HEK293 (cell line): ENCODE measurements around the gene TCF7L2.

Experiments
- CTCF ChIA-PET: fragments of 350-600 bp; formaldehyde crosslinking; extraction: SDS; loops from one replicate; lab custom pipeline; 2021; ENCODE audit warnings: antibody characterized with exemption; lab: Yijun Ruan, JAX
- POLR2A ChIA-PET: fragments of 300-600 bp; formaldehyde crosslinking; extraction: SDS; loops from one replicate; lab custom pipeline; 2020; ENCODE audit warnings: antibody characterized with exemption, inconsistent platforms; lab: Yijun Ruan, JAX
- H3K27ac ChIP-seq: fragments of 200-500 bp; sonication (Bioruptor generic); 2 replicates; pipeline ENCODE4 v1.5.1; 2014; ENCODE audit warnings: low read depth, low read length, control low read depth, inconsistent platforms; ENCODE audit errors: extremely low read depth
- H3K36me3 ChIP-seq, 2 experiments: fragments of 200-500 bp in 1 of 2; sonication (Bioruptor generic) in 1 of 2; 1 replicate in 1 of 2; 2 replicates in 1 of 2; pipeline ENCODE4 v1.5.1; 2014 to 2017; ENCODE audit warnings: inconsistent platforms in 2 of 2, low read length in 2 of 2; ENCODE audit not compliant: control insufficient read depth in 2 of 2, insufficient read depth in 1 of 2
- H3K4me1 ChIP-seq: fragments of 200-500 bp; sonication (Bioruptor generic); 2 replicates; pipeline ENCODE4 v1.5.1; 2014; ENCODE audit warnings: mild to moderate bottlenecking, low read length, inconsistent platforms; ENCODE audit not compliant: control insufficient read depth, insufficient read depth
- H3K4me3 ChIP-seq: 2 replicates; pipeline ENCODE4 v1.5.1; 2011; ENCODE audit warnings: low read depth, mild to moderate bottlenecking, control low read depth, low read length, moderate library complexity
- H3K9me3 ChIP-seq: fragments of 200-500 bp; sonication (Bioruptor generic); 2 replicates; pipeline ENCODE4 v1.5.1; 2014; ENCODE audit warnings: low read depth, low read length, inconsistent platforms; ENCODE audit not compliant: control insufficient read depth, insufficient read depth
- ATF2 ChIP-seq: fragments of 450-650 bp; formaldehyde crosslinking; IDR thresholded peaks from 2 replicates; pipeline ENCODE4 v1.5.1; 2016; ENCODE audit warnings: missing biosample characterization, missing genetic modification characterization, low read depth
- MYNN ChIP-seq: fragments of 450-650 bp; formaldehyde crosslinking; IDR thresholded peaks from 2 replicates; pipeline ENCODE4 v1.5.1; 2016; ENCODE audit warnings: missing biosample characterization, missing genetic modification characterization, borderline replicate concordance
- SP2 ChIP-seq: fragments of 450-650 bp; formaldehyde crosslinking; IDR thresholded peaks from 2 replicates; pipeline ENCODE4 v1.5.1; 2016; ENCODE audit warnings: missing biosample characterization, missing genetic modification characterization
- ZBTB21 ChIP-seq: fragments of 450-650 bp; formaldehyde crosslinking; IDR thresholded peaks from 2 replicates; pipeline ENCODE4 v1.5.1; 2017; ENCODE audit warnings: missing biosample characterization, missing genetic modification characterization
- ZNF121 ChIP-seq: fragments of 450-650 bp; formaldehyde crosslinking; IDR thresholded peaks from 2 replicates; pipeline ENCODE4 v1.5.1; 2016; ENCODE audit warnings: missing biosample characterization, missing genetic modification characterization
- ZNF146 ChIP-seq: fragments of 450-650 bp; formaldehyde crosslinking; IDR thresholded peaks from 2 replicates; pipeline ENCODE4 v1.5.1; 2016; ENCODE audit warnings: missing biosample characterization, missing genetic modification characterization
- ZNF157 ChIP-seq: fragments of 450-650 bp; formaldehyde crosslinking; IDR thresholded peaks from 2 replicates; pipeline ENCODE4 v1.5.1; 2016; ENCODE audit warnings: missing biosample characterization, missing genetic modification characterization
- ZNF174 ChIP-seq: fragments of 450-650 bp; formaldehyde crosslinking; IDR thresholded peaks from 2 replicates; pipeline ENCODE4 v1.5.0; 2017; ENCODE audit warnings: missing biosample characterization, mild to moderate bottlenecking, missing genetic modification characterization
- ZNF175 ChIP-seq: fragments of 450-650 bp; formaldehyde crosslinking; IDR thresholded peaks from 2 replicates; pipeline ENCODE4 v1.5.1; 2016; ENCODE audit warnings: missing biosample characterization, missing genetic modification characterization
- ZNF211 ChIP-seq: fragments of 450-650 bp; formaldehyde crosslinking; IDR thresholded peaks from 2 replicates; pipeline ENCODE4 v1.5.1; 2016; ENCODE audit warnings: low read depth, missing biosample characterization, missing genetic modification characterization
- ZNF239 ChIP-seq: fragments of 450-650 bp; formaldehyde crosslinking; IDR thresholded peaks from 2 replicates; pipeline ENCODE4 v1.5.1; 2016; ENCODE audit warnings: missing biosample characterization, missing genetic modification characterization
- ZNF266 ChIP-seq: fragments of 450-650 bp; formaldehyde crosslinking; IDR thresholded peaks from 2 replicates; pipeline ENCODE4 v1.5.1; 2016; ENCODE audit warnings: missing biosample characterization, missing genetic modification characterization, low read depth
- ZNF362 ChIP-seq: fragments of 450-650 bp; formaldehyde crosslinking; IDR thresholded peaks from 2 replicates; pipeline ENCODE4 v1.5.1; 2016; ENCODE audit warnings: missing biosample characterization, missing genetic modification characterization
- ZNF548 ChIP-seq: fragments of 450-650 bp; formaldehyde crosslinking; IDR thresholded peaks from 2 replicates; pipeline ENCODE4 v1.5.1; 2016; ENCODE audit warnings: missing biosample characterization, missing genetic modification characterization
- ZNF571 ChIP-seq: fragments of 450-650 bp; formaldehyde crosslinking; IDR thresholded peaks from 2 replicates; pipeline ENCODE4 v1.5.0; 2017; ENCODE audit warnings: missing biosample characterization, missing genetic modification characterization
- ZNF670 ChIP-seq: fragments of 450-650 bp; formaldehyde crosslinking; IDR thresholded peaks from 2 replicates; pipeline ENCODE4 v1.5.1; 2016; ENCODE audit warnings: missing biosample characterization, missing genetic modification characterization, low read depth
- ZNF701 ChIP-seq: fragments of 450-650 bp; formaldehyde crosslinking; IDR thresholded peaks from 2 replicates; pipeline ENCODE4 v1.5.1; 2016; ENCODE audit warnings: missing biosample characterization, missing genetic modification characterization
- ZNF776 ChIP-seq: fragments of 450-650 bp; formaldehyde crosslinking; IDR thresholded peaks from 2 replicates; pipeline ENCODE4 v1.5.0; 2017; ENCODE audit warnings: missing biosample characterization, missing genetic modification characterization, borderline replicate concordance
- ZNF777 ChIP-seq: fragments of 450-650 bp; formaldehyde crosslinking; IDR thresholded peaks from 2 replicates; pipeline ENCODE4 v1.5.1; 2017; ENCODE audit warnings: missing biosample characterization, missing genetic modification characterization, borderline replicate concordance
- ZNF791 ChIP-seq: fragments of 450-650 bp; formaldehyde crosslinking; IDR thresholded peaks from 2 replicates; pipeline ENCODE4 v1.5.1; 2016; ENCODE audit warnings: missing biosample characterization, missing genetic modification characterization
- ZXDB ChIP-seq: fragments of 450-650 bp; formaldehyde crosslinking; IDR thresholded peaks from 2 replicates; pipeline ENCODE4 v1.5.1; 2016; ENCODE audit warnings: missing biosample characterization, missing genetic modification characterization
- TF ChIP-seq, protein P1 (sequence below): fragments of 450-650 bp; formaldehyde crosslinking; IDR thresholded peaks from 2 replicates; pipeline ENCODE4 v1.5.1; 2017; ENCODE audit warnings: missing biosample characterization, mild to moderate bottlenecking, missing genetic modification characterization, moderate library complexity
- TF ChIP-seq, protein P2 (sequence below): IDR thresholded peaks from 2 replicates; pipeline ENCODE4 v1.6.1; 2011; ENCODE audit warnings: mild to moderate bottlenecking, low read depth, low read length, borderline replicate concordance

TCF7L2 gene

GRCh38 chr10:113022265-113022664, 72.2 kb downstream of the TCF7L2 start (continued):
- no peak for TF ChIP-seq ZNF175
- TF ChIP-seq ZNF791 (tag by site-specific recombination): no peak

DNA sequence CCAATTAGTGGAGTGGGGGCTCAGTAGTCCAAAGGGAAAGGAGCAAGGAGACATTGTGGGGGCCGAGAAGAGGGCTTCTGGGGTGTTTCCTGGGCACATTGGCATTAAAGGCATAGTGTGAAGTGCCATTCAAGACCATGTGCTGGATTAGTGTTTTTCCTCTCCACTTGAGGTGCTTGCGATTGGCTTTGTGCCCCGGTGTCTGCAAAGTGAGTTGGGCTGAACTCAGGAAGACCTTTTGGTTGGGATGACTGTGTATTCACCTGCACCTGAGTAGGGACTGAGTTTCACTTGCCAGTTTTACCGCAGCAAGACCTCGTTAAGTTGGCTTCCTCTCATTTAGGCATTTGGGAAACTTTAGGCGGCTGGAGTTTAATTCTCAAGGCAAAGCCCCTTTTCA, 73.0 kb downstream of the TCF7L2 start:
- Histone ChIP-seq H3K27ac (no peak overlapping the region), H3K4me1 (peaks cover 27% of the 10 kb centered on the region), H3K4me3 (no peak overlapping the region)
- TF ChIP-seq ZNF239: no peak
- TF ChIP-seq, protein P1, sequence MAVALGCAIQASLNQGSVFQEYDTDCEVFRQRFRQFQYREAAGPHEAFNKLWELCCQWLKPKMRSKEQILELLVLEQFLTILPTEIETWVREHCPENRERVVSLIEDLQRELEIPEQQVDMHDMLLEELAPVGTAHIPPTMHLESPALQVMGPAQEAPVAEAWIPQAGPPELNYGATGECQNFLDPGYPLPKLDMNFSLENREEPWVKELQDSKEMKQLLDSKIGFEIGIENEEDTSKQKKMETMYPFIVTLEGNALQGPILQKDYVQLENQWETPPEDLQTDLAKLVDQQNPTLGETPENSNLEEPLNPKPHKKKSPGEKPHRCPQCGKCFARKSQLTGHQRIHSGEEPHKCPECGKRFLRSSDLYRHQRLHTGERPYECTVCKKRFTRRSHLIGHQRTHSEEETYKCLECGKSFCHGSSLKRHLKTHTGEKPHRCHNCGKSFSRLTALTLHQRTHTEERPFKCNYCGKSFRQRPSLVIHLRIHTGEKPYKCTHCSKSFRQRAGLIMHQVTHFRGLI (tag by site-specific recombination): peak; percentile 61
- TF ChIP-seq, all 188 proteins: peak for 1
- Histone ChIP-seq H3K36me3 (no peaks in the 10 kb centered on the region; a peak in 1 of 3 replicates), H3K9me3 (no peaks in the 10 kb centered on the region)
- POLR2A ChIA-PET: no interaction called here
- CTCF ChIA-PET: no interaction called here

- H3K27ac ChIP-seq: no peak overlapping the region
- TF ChIP-seq ZNF146 (tag by site-specific recombination) (no peak), ZXDB (tag by site-specific recombination) (no peak), ZNF121 (tag by site-specific recombination) (peak; percentile 93), ZNF362 (0 out of 2 replicates have a peak, but pooled peaks have one; percentile 20), ZNF777 (tag by site-specific recombination) (no peak)
- TF ChIP-seq, protein P2, sequence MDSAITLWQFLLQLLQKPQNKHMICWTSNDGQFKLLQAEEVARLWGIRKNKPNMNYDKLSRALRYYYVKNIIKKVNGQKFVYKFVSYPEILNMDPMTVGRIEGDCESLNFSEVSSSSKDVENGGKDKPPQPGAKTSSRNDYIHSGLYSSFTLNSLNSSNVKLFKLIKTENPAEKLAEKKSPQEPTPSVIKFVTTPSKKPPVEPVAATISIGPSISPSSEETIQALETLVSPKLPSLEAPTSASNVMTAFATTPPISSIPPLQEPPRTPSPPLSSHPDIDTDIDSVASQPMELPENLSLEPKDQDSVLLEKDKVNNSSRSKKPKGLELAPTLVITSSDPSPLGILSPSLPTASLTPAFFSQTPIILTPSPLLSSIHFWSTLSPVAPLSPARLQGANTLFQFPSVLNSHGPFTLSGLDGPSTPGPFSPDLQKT: no peak
- H3K4me3 ChIP-seq: no peak overlapping the region
- ChIA-PET POLR2A (interaction anchor here (0.7 kb wide), 1 partner anchor 51 kb away, joined by 5 read pairs; no protein-coding TSS in a partner anchor), CTCF (interaction anchor here (0.7 kb wide), 1 partner anchor 17 kb away, joined by 5 read pairs; no protein-coding TSS in a partner anchor)
- H3K9me3 ChIP-seq: no peaks in the 10 kb centered on the region
- no peaks in the 10 kb centered on the region; a peak in 1 of 3 replicates for H3K36me3 ChIP-seq
- H3K4me1 ChIP-seq: peaks cover 38% of the 10 kb centered on the region
Measured at GRCh38 chr10:113024930-113025329, 74.9 kb downstream of the TCF7L2 start.

DNA sequence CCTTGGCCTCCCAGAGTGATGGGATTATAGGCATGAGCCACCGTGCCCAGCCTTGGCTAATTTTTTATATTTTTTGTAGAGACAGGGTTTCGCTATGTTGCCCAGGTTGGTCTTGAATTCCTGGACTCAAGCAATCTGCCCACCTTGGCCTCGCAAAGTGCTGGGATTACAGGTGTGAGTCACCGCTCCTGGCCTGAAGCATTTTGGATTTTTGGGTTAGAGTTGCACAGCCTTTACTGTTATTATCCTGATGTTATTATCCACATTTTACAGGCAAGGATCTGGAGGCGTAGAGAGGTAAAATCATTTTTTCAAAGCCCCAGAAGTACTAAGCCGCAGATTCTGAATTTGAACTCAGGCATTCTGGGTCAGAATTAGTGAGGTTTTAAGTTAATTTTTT, 75.4 kb downstream of the TCF7L2 start:
- POLR2A ChIA-PET: interaction anchor here (0.7 kb wide), 1 partner anchor 50 kb away, joined by 5 read pairs; no protein-coding TSS in a partner anchor
- Histone ChIP-seq H3K4me3 (no peak overlapping the region), H3K27ac (no peak overlapping the region), H3K36me3 (no peaks in the 10 kb centered on the region; a peak in 1 of 3 replicates), H3K9me3 (no peaks in the 10 kb centered on the region), H3K4me1 (peaks cover 32% of the 10 kb centered on the region)
- no peak for TF ChIP-seq ZNF776
- no peak for TF ChIP-seq ZNF174
- no peak for TF ChIP-seq ZNF670 (tag by site-specific recombination)
- TF ChIP-seq MYNN (tag by site-specific recombination): no peak
- TF ChIP-seq ZNF548 (tag by site-specific recombination): no peak
- TF ChIP-seq ZNF266 (tag by site-specific recombination): no peak
- TF ChIP-seq ZNF211: no peak
- no peak for TF ChIP-seq SP2 (tag by site-specific recombination)
- TF ChIP-seq ZNF157 (tag by site-specific recombination): no peak
- no peak for TF ChIP-seq ATF2 (tag by site-specific recombination)
- no peak for TF ChIP-seq ZNF701
- TF ChIP-seq ZBTB21 (tag by site-specific recombination): no peak
- no peak for TF ChIP-seq ZNF571 (tag by site-specific recombination)
- CTCF ChIA-PET: interaction anchor here (0.7 kb wide), 1 partner anchor 16 kb away, joined by 5 read pairs; no protein-coding TSS in a partner anchor
